GM12878 (cell line): ENCODE results near the gene RETREG3. TPM values are rescaled to one million over a fixed set of nuclear protein-coding genes. Genes with fewer than 3 reads are reported as not detected.

Source experiments
- ATF7 ChIP-seq: fragments of 450-650 bp; IDR thresholded peaks from 2 replicates; pipeline ENCODE4 v1.6.1; 2016; ENCODE audit warnings: low read depth, mild to moderate bottlenecking
- ETV6 ChIP-seq, 2 experiments: fragments of 450-650 bp in 1 of 2; IDR thresholded peaks in 1 of 2; conservative IDR thresholded peaks in 1 of 2; 2 replicates each; pipeline ENCODE4 v1.6.1; 2014; ENCODE audit warnings: antibody characterized with exemption in 1 of 2, borderline replicate concordance in 1 of 2, low read depth in 1 of 2, mild to moderate bottlenecking in 1 of 2, moderate library complexity in 1 of 2
- HDGF ChIP-seq: fragments of 450-650 bp; IDR thresholded peaks from 2 replicates; pipeline ENCODE4 v1.6.1; 2016; ENCODE audit warnings: antibody characterized with exemption
- KDM1A ChIP-seq: fragments of 200-600 bp; sonication (generic); IDR thresholded peaks from 2 replicates; pipeline ENCODE4 v1.6.1; 2016; ENCODE audit warnings: borderline replicate concordance
- NRF1 ChIP-seq: conservative IDR thresholded peaks from 2 replicates; pipeline ENCODE4 v1.6.1; 2011; ENCODE audit warnings: mild to moderate bottlenecking, low read depth, low read length, improper control_type of control experiment
- POU2F2 ChIP-seq: IDR thresholded peaks from 3 replicates; pipeline ENCODE4 v1.6.1; 2011; ENCODE audit warnings: low read depth, mild to moderate bottlenecking, low read length, borderline replicate concordance
- RB1 ChIP-seq: fragments of 450-650 bp; formaldehyde crosslinking; IDR thresholded peaks from 2 replicates; pipeline ENCODE4 v1.6.1; 2017; ENCODE audit warnings: mild to moderate bottlenecking, borderline replicate concordance
- RELA ChIP-seq: fragments of 450-650 bp; IDR thresholded peaks from 2 replicates; pipeline ENCODE4 v1.8.0; 2014; ENCODE audit warnings: borderline replicate concordance; ENCODE audit not compliant: partially characterized antibody
- SMAD1 ChIP-seq: fragments of 450-650 bp; IDR thresholded peaks from 2 replicates; pipeline ENCODE4 v1.6.1; 2018; ENCODE audit warnings: mild to moderate bottlenecking, low read depth; ENCODE audit not compliant: partially characterized antibody
- SMC3 ChIP-seq: IDR thresholded peaks from 2 replicates; pipeline ENCODE4 v1.6.1; 2011; ENCODE audit warnings: low read length, improper control_type of control experiment, borderline replicate concordance
- SPI1 ChIP-seq: IDR thresholded peaks from 2 replicates; pipeline ENCODE4 v1.6.1; 2011; ENCODE audit warnings: low read depth, mild to moderate bottlenecking, low read length, moderate library complexity, borderline replicate concordance; ENCODE audit not compliant: insufficient read depth
- SREBF2 ChIP-seq: IDR thresholded peaks from 2 replicates; pipeline ENCODE4 v1.6.1; 2012; ENCODE audit warnings: mild to moderate bottlenecking, low read length
- TAF1 ChIP-seq: IDR thresholded peaks from 2 replicates; pipeline ENCODE4 v1.6.1; 2011; ENCODE audit warnings: mild to moderate bottlenecking, low read depth, low read length, borderline replicate concordance
- TARDBP ChIP-seq: IDR thresholded peaks from 2 replicates; pipeline ENCODE4 v1.6.1; 2016; ENCODE audit warnings: borderline replicate concordance
- YBX1 ChIP-seq: fragments of 450-650 bp; IDR thresholded peaks from 2 replicates; pipeline ENCODE4 v1.6.1; 2016; ENCODE audit warnings: antibody characterized with exemption
- polyA plus RNA-seq, 11 experiments: library from polyadenylated mRNA; depleted of rRNA in 4 of 11; unstranded in 6 of 11; stranded (reverse) in 5 of 11; fragments of >200 nt; fragmentation: Nextera tagmentation in 4 of 11; fragmentation: Illumina TruSeq in 1 of 11; extraction: Ambion mirVana in 4 of 11; extraction: Trizol in 1 of 11; gene quantifications; 1 replicate in 1 of 11; 2 replicates in 10 of 11; pipeline versions ENCODE4 v1.2.1 to v1.2.3, GENCODE V29; 2011 to 2016; ENCODE audit warnings: inconsistent platforms in 2 of 11, missing spikeins in 2 of 11, low read depth in 1 of 11
- total RNA-seq, 4 experiments: library from RNA; depleted of rRNA in 3 of 4; stranded (reverse); fragments of >200 nt in 3 of 4; fragmentation: Illumina TruSeq in 1 of 4; extraction: Trizol in 1 of 4; gene quantifications; 2 replicates each; pipeline versions ENCODE4 v1.2.1 to v1.2.3, GENCODE V29; 2013 to 2021
- TF ChIP-seq, protein P1 (sequence below): IDR thresholded peaks from 2 replicates; pipeline ENCODE4 v1.6.1; 2011; ENCODE audit warnings: low read depth, low read length, improper control_type of control experiment, borderline replicate concordance
- TF ChIP-seq, protein P2 (sequence below): fragments of 450-650 bp; IDR thresholded peaks from 2 replicates; pipeline ENCODE4 v1.6.1; 2017; ENCODE audit warnings: mild to moderate bottlenecking
- TF ChIP-seq, protein P3 (sequence below): IDR thresholded peaks from 2 replicates; pipeline ENCODE4 v1.6.1; 2012; ENCODE audit warnings: low read depth, low read length, improper control_type of control experiment
- TF ChIP-seq, protein P4 (sequence below): fragments of 450-650 bp; IDR thresholded peaks from 2 replicates; pipeline ENCODE4 v1.6.1; 2017; ENCODE audit warnings: borderline replicate concordance
- TF ChIP-seq, protein P5 (sequence below): IDR thresholded peaks from 2 replicates; pipeline ENCODE4 v1.6.1; 2011; ENCODE audit warnings: borderline replicate concordance, low read depth, mild to moderate bottlenecking, moderate library complexity, mixed read lengths, low read length; ENCODE audit not compliant: insufficient read depth; ENCODE audit errors: extremely low read length
- TF ChIP-seq, protein P6 (sequence below): fragments of 450-650 bp; formaldehyde crosslinking; IDR thresholded peaks from 2 replicates; pipeline ENCODE4 v1.4.0; 2020; ENCODE audit warnings: mild to moderate bottlenecking, moderate library complexity

The RETREG3 gene
- total and polyA plus RNA-seq, 10 of the 15 experiments (the other 5 are each of a cell fraction or from before 2014, with no cell fraction given), result 7.0 to 50.6 (median 27.3) TPM

DNA sequence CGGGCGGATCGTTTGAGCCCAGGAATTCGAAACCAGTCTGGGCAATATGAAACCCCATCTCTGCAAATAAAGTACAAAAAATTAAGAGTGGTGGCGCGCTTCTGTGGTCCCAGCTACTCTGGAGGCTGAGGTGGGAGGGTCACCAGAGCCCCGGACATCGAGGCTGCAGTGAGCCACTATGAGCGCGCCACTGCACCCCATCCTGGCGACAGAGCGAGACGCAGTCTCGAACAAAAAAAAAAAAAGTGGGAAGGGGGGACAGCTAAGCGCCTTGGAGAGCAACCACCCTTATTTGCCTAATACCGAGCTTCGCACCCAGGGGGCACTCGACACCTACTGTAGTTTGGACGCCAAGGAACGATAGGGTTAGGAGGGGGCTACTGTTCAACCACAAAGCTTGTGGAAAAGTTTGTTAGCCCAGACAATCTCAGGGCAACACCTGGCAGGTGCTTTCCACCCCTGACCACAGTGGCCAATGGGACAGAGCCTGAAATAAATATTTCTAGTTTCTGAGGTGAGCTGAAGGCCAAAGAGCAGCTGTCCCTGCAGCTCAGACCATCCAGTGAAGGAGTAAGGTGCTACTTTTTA lies 30.8 kb downstream of the RETREG3 start (continued):
- TF ChIP-seq SPI1, result no peak
- TF ChIP-seq, protein P1, sequence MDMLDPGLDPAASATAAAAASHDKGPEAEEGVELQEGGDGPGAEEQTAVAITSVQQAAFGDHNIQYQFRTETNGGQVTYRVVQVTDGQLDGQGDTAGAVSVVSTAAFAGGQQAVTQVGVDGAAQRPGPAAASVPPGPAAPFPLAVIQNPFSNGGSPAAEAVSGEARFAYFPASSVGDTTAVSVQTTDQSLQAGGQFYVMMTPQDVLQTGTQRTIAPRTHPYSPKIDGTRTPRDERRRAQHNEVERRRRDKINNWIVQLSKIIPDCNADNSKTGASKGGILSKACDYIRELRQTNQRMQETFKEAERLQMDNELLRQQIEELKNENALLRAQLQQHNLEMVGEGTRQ, result no peak
- TF ChIP-seq HDGF, result no peak
- peak; percentile 63; the same call in 2 of the 3 replicates for TF ChIP-seq POU2F2
- TF ChIP-seq, protein P2, sequence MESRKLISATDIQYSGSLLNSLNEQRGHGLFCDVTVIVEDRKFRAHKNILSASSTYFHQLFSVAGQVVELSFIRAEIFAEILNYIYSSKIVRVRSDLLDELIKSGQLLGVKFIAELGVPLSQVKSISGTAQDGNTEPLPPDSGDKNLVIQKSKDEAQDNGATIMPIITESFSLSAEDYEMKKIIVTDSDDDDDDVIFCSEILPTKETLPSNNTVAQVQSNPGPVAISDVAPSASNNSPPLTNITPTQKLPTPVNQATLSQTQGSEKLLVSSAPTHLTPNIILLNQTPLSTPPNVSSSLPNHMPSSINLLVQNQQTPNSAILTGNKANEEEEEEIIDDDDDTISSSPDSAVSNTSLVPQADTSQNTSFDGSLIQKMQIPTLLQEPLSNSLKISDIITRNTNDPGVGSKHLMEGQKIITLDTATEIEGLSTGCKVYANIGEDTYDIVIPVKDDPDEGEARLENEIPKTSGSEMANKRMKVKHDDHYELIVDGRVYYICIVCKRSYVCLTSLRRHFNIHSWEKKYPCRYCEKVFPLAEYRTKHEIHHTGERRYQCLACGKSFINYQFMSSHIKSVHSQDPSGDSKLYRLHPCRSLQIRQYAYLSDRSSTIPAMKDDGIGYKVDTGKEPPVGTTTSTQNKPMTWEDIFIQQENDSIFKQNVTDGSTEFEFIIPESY, result no peak
- TF ChIP-seq, protein P3, sequence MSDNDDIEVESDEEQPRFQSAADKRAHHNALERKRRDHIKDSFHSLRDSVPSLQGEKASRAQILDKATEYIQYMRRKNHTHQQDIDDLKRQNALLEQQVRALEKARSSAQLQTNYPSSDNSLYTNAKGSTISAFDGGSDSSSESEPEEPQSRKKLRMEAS, result no peak; the same call in 1 of the 2 replicates
- TF ChIP-seq NRF1, result no peak
- peak; percentile 83 for TF ChIP-seq SMC3
- 0 out of 2 replicates have a peak, but pooled peaks have one; percentile 13 for TF ChIP-seq RB1
- TF ChIP-seq RELA, result no peak
- TF ChIP-seq, protein P4, sequence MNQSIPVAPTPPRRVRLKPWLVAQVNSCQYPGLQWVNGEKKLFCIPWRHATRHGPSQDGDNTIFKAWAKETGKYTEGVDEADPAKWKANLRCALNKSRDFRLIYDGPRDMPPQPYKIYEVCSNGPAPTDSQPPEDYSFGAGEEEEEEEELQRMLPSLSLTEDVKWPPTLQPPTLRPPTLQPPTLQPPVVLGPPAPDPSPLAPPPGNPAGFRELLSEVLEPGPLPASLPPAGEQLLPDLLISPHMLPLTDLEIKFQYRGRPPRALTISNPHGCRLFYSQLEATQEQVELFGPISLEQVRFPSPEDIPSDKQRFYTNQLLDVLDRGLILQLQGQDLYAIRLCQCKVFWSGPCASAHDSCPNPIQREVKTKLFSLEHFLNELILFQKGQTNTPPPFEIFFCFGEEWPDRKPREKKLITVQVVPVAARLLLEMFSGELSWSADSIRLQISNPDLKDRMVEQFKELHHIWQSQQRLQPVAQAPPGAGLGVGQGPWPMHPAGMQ, result no peak
- TF ChIP-seq, protein P5, sequence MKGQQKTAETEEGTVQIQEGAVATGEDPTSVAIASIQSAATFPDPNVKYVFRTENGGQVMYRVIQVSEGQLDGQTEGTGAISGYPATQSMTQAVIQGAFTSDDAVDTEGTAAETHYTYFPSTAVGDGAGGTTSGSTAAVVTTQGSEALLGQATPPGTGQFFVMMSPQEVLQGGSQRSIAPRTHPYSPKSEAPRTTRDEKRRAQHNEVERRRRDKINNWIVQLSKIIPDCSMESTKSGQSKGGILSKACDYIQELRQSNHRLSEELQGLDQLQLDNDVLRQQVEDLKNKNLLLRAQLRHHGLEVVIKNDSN, result no peak
- 0 out of 2 replicates have a peak, but pooled peaks have one; percentile 4 for TF ChIP-seq TAF1
- TF ChIP-seq KDM1A, result no peak
- TF ChIP-seq YBX1, result no peak
- no peak for TF ChIP-seq SREBF2
- peak in 1 of 2 experiments; percentile 29; a peak in 1 of 4 replicates for TF ChIP-seq ETV6 (conservative IDR thresholded peaks at IDR 0.05 in 1 of 2, IDR thresholded peaks at IDR 0.05 in 1 of 2; ENCODE audit: borderline replicate concordance in 1 of 2, low read depth in 1 of 2)
- TF ChIP-seq TARDBP, result no peak
- TF ChIP-seq, protein P6, sequence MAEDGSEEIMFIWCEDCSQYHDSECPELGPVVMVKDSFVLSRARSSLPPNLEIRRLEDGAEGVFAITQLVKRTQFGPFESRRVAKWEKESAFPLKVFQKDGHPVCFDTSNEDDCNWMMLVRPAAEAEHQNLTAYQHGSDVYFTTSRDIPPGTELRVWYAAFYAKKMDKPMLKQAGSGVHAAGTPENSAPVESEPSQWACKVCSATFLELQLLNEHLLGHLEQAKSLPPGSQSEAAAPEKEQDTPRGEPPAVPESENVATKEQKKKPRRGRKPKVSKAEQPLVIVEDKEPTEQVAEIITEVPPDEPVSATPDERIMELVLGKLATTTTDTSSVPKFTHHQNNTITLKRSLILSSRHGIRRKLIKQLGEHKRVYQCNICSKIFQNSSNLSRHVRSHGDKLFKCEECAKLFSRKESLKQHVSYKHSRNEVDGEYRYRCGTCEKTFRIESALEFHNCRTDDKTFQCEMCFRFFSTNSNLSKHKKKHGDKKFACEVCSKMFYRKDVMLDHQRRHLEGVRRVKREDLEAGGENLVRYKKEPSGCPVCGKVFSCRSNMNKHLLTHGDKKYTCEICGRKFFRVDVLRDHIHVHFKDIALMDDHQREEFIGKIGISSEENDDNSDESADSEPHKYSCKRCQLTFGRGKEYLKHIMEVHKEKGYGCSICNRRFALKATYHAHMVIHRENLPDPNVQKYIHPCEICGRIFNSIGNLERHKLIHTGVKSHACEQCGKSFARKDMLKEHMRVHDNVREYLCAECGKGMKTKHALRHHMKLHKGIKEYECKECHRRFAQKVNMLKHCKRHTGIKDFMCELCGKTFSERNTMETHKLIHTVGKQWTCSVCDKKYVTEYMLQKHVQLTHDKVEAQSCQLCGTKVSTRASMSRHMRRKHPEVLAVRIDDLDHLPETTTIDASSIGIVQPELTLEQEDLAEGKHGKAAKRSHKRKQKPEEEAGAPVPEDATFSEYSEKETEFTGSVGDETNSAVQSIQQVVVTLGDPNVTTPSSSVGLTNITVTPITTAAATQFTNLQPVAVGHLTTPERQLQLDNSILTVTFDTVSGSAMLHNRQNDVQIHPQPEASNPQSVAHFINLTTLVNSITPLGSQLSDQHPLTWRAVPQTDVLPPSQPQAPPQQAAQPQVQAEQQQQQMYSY, result no peak
- TF ChIP-seq SMAD1, result no peak
- 0 out of 2 replicates have a peak, but pooled peaks have one; percentile 12 for TF ChIP-seq ATF7
